NT2/D1 (cell line): Measurements from ENCODE around the gene MYO9B.

Source experiments
- DNase-seq: peaks from one replicate; pipeline ENCODE4 v3.0.0-alpha.2; 2011; ENCODE audit warnings: low read depth, low spot score
- H3K27me3 ChIP-seq: 2 replicates; pipeline ENCODE4 v1.6.0; 2011; ENCODE audit warnings: mild to moderate bottlenecking; ENCODE audit not compliant: insufficient read length, insufficient read depth
- H3K36me3 ChIP-seq: 2 replicates; pipeline ENCODE4 v1.6.1; 2011; ENCODE audit warnings: mild to moderate bottlenecking, low read length, mixed read lengths; ENCODE audit not compliant: insufficient read depth, insufficient read length
- H3K4me1 ChIP-seq: 2 replicates; pipeline ENCODE4 v1.5.1; 2011; ENCODE audit not compliant: insufficient read depth, insufficient read length
- H3K4me3 ChIP-seq: 2 replicates; pipeline ENCODE4 v1.5.1; 2011; ENCODE audit warnings: low read depth; ENCODE audit not compliant: insufficient read length
- H3K9ac ChIP-seq: 2 replicates; pipeline ENCODE4 v1.6.0; 2011; ENCODE audit warnings: low read depth; ENCODE audit not compliant: insufficient read length
- H3K9me3 ChIP-seq: 2 replicates; pipeline ENCODE4 v1.5.1; 2011; ENCODE audit warnings: mild to moderate bottlenecking, low read length; ENCODE audit not compliant: insufficient read depth
- SUZ12 ChIP-seq: IDR thresholded peaks from 2 replicates; pipeline ENCODE4 v1.6.1; 2011; ENCODE audit not compliant: insufficient read length, insufficient read depth; ENCODE audit errors: extremely low read depth
- YY1 ChIP-seq: IDR thresholded peaks from 2 replicates; pipeline ENCODE4 v1.6.1; 2011; ENCODE audit not compliant: insufficient read length, insufficient read depth
- ZNF274 ChIP-seq: IDR thresholded peaks from 2 replicates; pipeline ENCODE4 v1.6.1; 2011; ENCODE audit warnings: mild to moderate bottlenecking, low read depth, low read length

Gene MYO9B

DNA sequence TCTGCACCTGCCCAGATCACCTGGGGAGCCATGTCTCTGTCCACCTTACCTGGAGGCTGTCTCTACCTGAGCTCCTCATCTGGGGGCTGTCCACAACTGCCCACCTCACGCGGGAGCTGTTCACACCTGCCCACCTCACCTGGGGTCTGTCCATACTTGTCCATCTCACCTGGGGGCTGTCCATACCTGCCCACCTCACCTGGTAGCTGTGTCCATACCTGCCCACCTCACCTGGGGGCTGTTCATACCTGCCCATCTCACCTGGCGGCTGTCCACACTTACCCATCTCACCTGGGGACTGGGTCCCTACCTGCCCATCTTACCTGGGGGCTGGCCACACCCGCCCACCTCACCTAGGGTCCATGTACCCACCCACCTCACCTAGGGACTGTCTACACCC, 38.9 kb upstream of the MYO9B start:
- no peak for DNase-seq
- no peak overlapping the region for H3K4me3 ChIP-seq
- no peaks in the 10 kb centered on the region for H3K9me3 ChIP-seq
- H3K9ac ChIP-seq: no peak overlapping the region
- H3K27me3 ChIP-seq: peaks cover 7% of the 10 kb centered on the region
- TF ChIP-seq ZNF274 (no peak), SUZ12 (no peak), YY1 (no peak)
- no peaks in the 10 kb centered on the region for H3K36me3 ChIP-seq
- no peaks in the 10 kb centered on the region for H3K4me1 ChIP-seq

DNA sequence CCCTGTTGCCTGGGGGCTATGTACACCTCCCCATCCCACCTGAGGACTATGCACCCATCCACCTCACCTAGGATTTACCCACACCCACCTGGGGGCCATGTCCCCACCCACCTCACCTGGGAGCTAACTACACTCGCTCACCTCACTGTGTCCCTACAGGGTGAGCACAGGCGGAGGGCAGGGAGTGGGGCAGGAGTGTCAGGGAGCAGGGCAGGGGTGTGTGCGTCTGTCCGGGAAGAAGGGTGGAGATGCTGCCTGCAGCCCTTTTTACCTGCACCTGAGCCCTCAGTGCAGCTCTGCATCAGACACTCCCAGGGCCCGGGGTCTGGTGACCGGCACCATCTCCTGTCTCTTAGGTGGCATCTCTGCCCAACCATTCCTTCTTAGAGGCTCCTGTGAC, 38.4 kb upstream of the MYO9B start:
- Histone ChIP-seq H3K9ac (no peak overlapping the region), H3K27me3 (peaks cover 7% of the 10 kb centered on the region), H3K9me3 (no peaks in the 10 kb centered on the region), H3K36me3 (no peaks in the 10 kb centered on the region), H3K4me1 (no peaks in the 10 kb centered on the region), H3K4me3 (no peak overlapping the region)
- no peak for DNase-seq
- TF ChIP-seq SUZ12: no peak
- TF ChIP-seq YY1: no peak
- TF ChIP-seq ZNF274: no peak

DNA sequence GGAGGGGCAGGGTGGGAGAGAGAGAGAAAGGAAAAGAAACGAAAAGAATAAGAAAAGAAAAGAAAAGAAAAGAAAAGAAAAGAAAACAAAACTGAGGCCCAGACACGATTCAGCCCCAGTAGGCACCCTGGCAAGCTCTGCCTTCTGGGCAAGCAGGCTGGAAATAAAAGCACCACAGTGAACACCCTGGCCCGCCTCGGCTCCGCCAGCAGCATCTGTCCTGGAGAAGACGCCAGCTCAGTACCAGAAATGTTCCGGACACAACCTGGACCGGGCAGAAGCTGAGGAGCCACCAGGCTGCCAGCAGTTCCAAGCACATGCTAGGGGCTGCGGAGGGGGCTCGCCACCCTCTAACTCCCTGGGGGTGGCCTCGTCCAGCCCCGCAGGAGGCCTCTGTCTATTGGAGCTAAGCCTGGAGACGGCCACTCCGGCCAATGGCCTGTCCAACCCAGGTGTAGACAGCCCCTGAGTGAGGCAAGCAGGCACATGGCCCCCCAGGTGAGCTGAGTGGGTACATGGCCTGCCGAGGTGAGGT, 37.5 kb upstream of the MYO9B start:
- no peak overlapping the region for H3K4me3 ChIP-seq
- H3K36me3 ChIP-seq: no peaks in the 10 kb centered on the region
- DNase-seq: no peak
- H3K9me3 ChIP-seq: no peaks in the 10 kb centered on the region
- peaks cover 7% of the 10 kb centered on the region for H3K27me3 ChIP-seq
- no peak for TF ChIP-seq ZNF274
- TF ChIP-seq YY1: no peak
- no peaks in the 10 kb centered on the region for H3K4me1 ChIP-seq
- H3K9ac ChIP-seq: no peak overlapping the region

GRCh38 chr19:17041976-17042375, 33.6 kb upstream of the MYO9B start:
- Histone ChIP-seq H3K9ac (no peak overlapping the region), H3K36me3 (no peaks in the 10 kb centered on the region), H3K4me3 (no peak overlapping the region), H3K27me3 (peaks cover 7% of the 10 kb centered on the region), H3K9me3 (no peaks in the 10 kb centered on the region), H3K4me1 (no peaks in the 10 kb centered on the region)
- TF ChIP-seq SUZ12 (no peak), YY1 (no peak), ZNF274 (no peak)
- no peak for DNase-seq

DNA sequence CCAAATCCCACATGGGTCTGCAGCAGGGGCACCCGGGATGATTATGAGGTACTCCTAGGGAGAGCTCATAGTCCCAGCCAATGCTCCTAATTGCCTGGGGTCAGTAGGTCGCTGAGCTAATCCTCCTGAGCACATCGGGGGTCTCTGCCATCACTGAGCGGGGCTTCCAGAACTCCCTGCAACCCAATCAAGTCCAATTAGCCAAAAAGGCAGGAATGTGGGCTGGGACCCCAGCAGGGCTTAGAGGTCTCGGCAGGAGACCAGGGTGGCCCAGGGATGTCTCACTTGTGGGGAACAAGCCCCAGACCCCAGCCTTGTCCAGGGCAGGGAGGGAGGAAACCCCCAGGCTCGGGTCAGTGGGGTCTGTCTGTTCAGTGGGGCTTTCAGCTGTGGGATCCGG, 31.8 kb upstream of the MYO9B start:
- Histone ChIP-seq H3K9ac (no peak overlapping the region), H3K27me3 (no peaks in the 10 kb centered on the region), H3K9me3 (no peaks in the 10 kb centered on the region), H3K4me1 (no peaks in the 10 kb centered on the region), H3K36me3 (peaks cover 17% of the 10 kb centered on the region), H3K4me3 (no peak overlapping the region)
- no peak for TF ChIP-seq SUZ12
- no peak for TF ChIP-seq ZNF274
- TF ChIP-seq YY1: no peak
- DNase-seq: no peak

GRCh38 chr19:17045907-17046502, 29.6 kb upstream of the MYO9B start:
- H3K4me1 ChIP-seq: peaks cover 3% of the 10 kb centered on the region
- H3K36me3 ChIP-seq: peaks cover 40% of the 10 kb centered on the region
- DNase-seq: no peak
- no peak overlapping the region for H3K9ac ChIP-seq
- no peaks in the 10 kb centered on the region for H3K9me3 ChIP-seq
- H3K4me3 ChIP-seq: no peak overlapping the region
- H3K27me3 ChIP-seq: no peaks in the 10 kb centered on the region
- TF ChIP-seq ZNF274: no peak
- no peak for TF ChIP-seq YY1
- TF ChIP-seq SUZ12: no peak

DNA sequence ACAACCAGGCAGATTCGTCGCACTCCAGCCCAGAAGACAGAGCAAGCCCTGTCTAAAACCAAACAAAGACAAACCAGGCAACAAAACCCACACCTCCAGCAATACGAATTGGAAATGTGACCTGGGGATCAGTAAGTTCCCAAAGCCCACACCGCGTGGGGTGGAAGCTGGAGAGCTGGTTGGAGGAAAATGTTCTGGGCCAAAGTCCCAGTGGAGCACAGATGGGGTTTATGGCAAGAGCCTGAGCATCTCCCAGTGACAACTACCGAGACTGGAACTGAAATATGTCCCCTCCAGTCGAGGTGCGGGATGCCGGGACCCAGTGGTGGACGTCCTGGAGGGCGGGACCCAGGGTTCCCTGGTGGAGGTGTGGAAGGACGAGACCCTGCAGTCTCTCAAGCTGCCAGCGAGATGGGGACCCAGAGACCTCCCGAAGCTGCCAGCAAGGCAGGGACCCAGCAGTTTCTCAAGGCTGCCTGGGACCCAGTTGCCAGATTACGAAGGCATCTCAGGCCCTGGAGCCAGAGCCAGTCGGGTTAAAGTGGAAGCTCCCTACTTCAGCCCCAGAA, 26.6 kb upstream of the MYO9B start:
- no peak overlapping the region for H3K4me3 ChIP-seq
- no peak for DNase-seq
- TF ChIP-seq SUZ12: no peak
- TF ChIP-seq YY1: no peak
- TF ChIP-seq ZNF274: no peak
- H3K27me3 ChIP-seq: no peaks in the 10 kb centered on the region
- peaks cover 9% of the 10 kb centered on the region for H3K4me1 ChIP-seq
- H3K9me3 ChIP-seq: no peaks in the 10 kb centered on the region
- no peak overlapping the region for H3K9ac ChIP-seq
- peaks cover 69% of the 10 kb centered on the region for H3K36me3 ChIP-seq
